Vagina (tissue), 2 donors: ENCODE data around the gene CLTB.

Source experiments
- POLR2AphosphoS5 ChIP-seq, 2 donors: sonication (generic); formaldehyde crosslinking; IDR thresholded peaks; one replicate each; pipeline ENCODE4 v1.9.0; 2017; ENCODE audit warnings: antibody characterized with exemption in 2 of 2, mild to moderate bottlenecking in 2 of 2, low read depth in 1 of 2; ENCODE audit not compliant: insufficient read depth in 1 of 2
- TF ChIP-seq, protein P1 (sequence below), 3 experiments: fragments of 450-650 bp in 2 of 3; fragments of 200-600 bp in 1 of 3; sonication (generic) in 1 of 3; IDR thresholded peaks; one replicate each; pipeline ENCODE4 v1.5.1; 2017 to 2019; ENCODE audit warnings: antibody characterized with exemption in 3 of 3, mild to moderate bottlenecking in 2 of 3, moderate library complexity in 2 of 3

DNA sequence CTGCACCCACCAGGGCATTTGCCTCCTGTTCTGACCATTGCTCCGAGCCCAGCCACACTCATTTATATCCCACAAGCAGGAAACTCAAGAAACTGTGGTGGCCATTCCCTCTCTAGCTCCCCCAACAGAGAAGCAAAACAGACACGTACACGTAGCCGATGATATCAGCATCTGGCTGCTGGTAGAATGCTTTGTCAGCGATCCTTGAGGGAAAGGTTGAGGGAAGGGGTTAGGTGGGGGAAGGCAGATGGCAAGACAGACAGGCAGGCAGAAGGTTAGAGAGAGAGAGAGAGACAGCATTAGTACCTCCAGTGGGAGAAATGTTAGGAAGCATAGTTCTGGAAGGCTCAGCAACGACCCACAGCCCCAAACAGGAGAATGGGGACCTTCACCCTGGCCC, 20.0 kb downstream of the CLTB start:
- TF ChIP-seq, protein P1, sequence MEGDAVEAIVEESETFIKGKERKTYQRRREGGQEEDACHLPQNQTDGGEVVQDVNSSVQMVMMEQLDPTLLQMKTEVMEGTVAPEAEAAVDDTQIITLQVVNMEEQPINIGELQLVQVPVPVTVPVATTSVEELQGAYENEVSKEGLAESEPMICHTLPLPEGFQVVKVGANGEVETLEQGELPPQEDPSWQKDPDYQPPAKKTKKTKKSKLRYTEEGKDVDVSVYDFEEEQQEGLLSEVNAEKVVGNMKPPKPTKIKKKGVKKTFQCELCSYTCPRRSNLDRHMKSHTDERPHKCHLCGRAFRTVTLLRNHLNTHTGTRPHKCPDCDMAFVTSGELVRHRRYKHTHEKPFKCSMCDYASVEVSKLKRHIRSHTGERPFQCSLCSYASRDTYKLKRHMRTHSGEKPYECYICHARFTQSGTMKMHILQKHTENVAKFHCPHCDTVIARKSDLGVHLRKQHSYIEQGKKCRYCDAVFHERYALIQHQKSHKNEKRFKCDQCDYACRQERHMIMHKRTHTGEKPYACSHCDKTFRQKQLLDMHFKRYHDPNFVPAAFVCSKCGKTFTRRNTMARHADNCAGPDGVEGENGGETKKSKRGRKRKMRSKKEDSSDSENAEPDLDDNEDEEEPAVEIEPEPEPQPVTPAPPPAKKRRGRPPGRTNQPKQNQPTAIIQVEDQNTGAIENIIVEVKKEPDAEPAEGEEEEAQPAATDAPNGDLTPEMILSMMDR (IDR thresholded peaks at IDR 0.05) = no peak
- no peak for TF ChIP-seq POLR2AphosphoS5 (IDR thresholded peaks at IDR 0.05; ENCODE audit: insufficient read depth in 1 of 2, low read depth in 1 of 2)
